GM19238 (cell line): ENCODE data around the gene SGIP1.

Experiments
- DNase-seq: peaks from one replicate; pipeline ENCODE4 v3.0.0; 2011; ENCODE audit warnings: low spot score; ENCODE audit not compliant: insufficient read length

Gene SGIP1

DNA sequence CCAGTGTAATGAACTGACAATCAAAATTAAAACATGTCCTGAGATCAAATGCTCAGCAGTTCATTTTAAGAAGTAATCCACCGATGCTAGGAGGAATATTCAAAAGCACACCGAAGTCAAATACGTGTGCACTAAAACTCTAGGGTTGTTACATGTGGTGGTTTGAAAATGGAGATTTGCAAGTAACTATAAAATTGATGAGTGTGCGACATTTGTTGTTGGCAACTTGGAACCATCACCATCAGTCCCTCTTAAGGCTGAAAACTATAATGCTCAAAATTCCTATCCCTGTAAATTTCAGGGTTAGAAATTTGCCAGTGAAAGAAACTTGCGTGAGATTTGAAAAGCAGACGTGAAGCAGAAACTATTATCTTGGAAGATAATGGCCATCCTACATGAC is 13.3 kb upstream of the SGIP1 start:
- no peak for DNase-seq

DNA sequence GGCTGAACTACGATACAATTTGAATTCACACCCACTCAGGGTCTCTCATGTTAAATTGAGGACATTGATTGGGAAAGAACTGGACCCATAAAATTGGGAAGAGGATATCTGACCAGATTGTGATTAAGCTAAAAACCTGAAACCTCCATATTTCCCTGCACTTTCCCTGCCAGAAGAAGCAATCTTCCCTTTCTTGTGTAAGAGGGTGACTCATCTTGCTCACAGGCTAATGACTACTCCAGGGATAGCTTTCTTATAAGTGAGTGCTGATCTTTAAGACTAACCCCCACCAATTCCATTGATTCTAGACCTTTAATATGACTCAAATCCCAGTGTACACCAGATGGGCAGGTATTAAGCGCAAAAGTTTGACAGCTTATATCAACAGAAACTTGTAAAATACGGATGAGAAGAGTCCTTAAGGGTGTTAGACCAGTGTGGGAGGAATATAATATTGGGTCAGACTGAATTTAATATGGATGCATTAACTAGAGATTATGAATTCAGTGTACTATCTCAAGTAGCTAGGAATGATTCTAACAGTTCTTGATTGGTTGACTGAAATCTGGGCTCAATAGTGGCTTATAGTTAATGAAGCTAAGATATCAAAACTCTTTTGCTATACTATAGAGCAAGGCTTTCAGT is 12.1 kb upstream of the SGIP1 start:
- no peak for DNase-seq

DNA sequence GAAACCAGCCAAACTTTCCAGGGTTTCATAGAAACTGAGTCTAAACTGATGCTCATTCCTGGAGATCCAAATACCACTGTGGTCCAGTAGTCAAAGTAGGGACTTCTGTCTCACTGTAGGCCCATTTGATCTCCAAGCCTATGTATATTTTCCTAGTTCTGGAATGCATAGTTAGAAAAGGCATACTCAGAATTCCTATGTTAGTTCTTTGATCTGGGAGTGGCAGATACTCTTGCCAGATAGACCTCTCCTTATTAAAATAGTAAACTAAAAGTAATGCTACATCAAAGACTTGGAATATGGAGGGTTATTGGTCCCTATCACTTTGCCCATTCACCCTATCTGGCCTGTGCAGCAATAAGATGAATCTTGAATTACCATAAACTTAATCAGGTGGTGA is 10.4 kb upstream of the SGIP1 start:
- no peak for DNase-seq

DNA sequence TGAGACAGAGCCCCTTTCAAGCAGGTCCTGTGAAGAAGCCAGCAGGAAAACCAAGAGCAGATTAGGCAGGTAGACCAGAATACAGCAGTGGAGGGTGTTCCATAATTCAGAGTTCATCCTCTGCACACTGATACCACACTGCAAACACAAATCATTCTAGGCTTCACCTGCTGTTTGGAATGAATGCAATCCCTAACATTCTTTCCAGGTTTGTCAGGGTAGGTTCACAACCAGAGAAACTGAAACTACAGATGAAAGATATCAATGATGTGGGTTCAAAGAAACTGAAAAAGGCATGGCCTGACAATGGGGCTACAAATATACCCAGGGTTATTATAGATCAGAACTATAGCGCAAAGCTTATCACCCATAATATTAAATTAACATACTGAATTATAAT is 8.9 kb upstream of the SGIP1 start:
- no peak for DNase-seq

DNA sequence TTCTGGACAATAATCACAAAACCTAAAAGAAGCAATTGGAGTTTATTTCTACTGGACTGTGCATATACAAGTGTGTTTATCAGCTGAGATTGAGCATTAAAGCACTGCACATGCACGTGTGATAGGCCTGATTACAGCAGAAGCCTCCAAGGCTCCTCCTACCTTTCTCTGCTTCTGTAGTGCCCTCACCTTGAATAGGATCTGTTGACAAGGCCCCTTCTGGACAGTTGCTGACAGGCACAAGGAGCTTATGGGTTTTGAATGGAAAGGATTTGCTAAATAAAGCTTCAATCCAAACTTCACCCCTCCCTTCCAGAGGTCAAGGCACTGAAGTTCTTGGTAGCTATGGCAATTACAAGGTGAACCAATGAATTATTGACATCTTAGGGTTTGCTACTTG is 7.9 kb upstream of the SGIP1 start:
- no peak for DNase-seq

DNA sequence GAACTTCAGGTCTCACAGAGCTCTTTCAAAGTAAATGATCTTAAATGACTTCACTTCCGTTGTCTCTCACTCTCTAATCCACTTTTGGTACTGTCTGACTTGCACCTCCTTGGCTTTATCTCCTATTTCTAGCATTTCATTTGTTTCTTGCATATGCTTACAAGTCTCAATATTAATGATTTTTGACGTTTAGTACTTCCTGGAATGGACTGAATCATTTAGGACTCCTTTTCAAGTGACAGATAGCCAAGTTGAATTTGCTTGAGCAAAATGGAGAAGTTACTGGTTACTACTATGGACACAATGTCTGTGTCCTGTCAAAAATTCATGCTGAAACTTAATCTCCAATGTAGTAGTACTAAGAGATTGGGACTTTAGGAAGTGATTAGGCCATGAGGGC is 7.0 kb upstream of the SGIP1 start:
- no peak for DNase-seq

DNA sequence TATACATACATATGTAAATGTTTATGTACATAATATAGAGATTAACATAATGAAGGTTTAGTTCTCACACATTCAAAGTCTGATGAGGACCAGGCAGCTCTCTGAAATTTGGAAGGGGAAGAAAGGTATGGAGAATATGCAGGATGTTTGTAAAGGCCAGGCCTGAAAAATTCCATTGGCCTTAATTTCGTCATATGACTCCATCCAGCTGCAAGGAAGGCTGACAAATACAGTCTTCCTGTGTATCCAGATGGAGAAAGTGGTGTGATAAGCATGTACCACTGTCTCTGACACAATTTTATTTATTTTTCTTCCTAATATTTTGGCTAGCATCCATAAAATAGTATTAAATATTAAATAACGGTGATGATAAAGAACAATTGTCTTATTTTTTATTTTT is 6.3 kb upstream of the SGIP1 start:
- DNase-seq, result no peak

DNA sequence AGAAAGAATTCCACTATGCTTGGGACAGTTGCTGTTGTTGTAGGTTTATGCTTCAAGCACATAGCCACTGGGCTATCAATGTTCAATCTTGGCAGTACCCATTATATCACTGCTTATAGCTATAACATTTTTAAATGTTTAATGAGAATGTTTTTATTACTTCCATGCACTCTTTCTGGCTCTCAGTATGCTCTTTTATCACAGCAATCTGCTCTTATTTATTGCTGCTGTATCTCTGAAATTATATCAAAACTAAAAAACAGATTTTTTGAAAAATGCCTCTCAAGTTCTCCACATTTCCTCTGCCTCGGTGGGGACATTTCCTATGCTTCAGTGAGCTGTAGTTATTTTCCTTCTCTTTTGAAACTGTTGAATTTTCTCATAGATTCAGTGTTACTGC is 5.4 kb upstream of the SGIP1 start:
- no peak for DNase-seq

DNA sequence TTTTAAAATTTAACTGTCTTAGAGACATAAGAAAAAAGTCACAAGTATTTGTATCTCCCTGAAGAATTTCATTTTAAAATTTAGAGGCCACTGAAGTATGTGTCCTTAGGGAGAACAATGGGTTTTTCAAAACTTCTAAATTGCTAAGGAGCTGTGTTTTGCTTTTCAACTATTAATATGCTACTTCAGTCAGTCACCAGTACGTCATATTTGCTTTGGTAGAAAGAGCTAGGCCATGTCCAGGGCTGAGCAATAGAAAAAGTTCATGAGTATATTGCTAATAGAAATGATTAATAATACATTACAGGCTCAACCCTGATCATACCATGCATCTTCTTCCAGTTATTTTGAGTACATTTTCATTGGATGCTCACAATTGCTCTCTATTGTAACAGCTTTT is 1.7 kb upstream of the SGIP1 start:
- DNase-seq, result no peak

DNA sequence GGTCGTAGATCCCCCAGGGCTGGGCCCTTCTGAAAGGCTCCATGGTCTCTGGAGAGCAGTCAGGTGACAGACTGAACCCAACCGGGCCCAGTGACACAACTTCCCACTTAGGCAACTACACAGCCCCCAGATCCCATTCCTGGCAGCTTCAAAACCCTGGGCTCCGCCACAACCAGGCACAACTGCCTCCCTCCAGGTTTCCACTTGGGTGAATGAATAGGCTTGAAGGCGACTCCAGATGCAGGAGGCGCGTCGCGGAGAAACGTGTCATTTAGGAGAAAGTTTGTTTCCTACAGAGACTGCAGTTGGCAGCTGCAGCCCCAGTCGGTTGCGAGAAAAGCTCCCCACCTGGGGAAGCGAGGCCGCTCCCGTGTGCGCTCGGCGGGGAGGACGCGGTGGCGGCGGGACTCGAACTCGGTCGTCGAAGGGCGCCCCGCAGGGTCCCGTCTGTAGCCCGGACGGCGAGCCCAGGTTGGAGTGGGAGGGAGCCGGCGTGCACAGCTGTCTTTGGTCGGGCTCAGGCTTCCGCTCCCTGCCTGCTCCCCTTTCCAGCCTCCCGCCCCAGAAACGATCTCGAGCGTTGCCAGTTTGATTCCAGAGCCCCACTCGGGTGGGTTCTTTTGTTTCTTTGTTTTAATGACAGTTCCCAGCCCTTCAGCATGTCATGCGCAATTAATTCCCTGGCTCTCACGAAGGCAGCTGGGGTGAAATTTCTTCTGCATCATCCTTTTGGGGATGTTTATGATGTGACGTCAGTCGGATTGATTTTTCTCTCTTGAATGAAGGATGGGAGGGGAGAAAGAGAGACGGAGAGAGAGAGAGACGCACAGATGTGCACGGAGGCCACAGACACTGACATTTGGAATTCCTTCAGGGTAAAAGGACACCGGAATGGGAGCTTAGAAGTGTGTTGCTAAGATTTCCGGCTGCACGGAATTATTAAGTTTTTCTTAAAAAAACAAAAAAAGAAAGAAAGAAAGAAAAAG is 862 bp upstream of the SGIP1 start:
- no peak for DNase-seq

DNA sequence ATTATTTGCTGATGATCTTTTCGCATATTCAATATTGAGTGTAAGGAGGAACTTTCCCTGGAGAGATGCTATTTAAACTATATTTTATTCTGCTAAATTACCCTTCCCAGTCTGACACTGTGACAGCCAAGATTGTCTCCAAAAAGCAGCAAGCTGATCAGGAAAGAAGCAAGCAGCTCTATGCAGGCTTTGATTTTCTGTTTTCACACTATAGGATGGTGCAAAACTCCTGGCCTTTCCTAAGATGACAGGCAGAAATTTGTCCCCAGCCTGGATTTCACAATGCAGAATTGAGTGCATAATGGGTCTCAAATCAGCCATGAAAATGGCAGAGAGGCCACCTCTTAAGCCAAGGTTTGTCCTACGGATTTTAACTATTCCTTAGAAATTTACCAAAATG is 1.1 kb downstream of the SGIP1 start:
- DNase-seq, result no peak

DNA sequence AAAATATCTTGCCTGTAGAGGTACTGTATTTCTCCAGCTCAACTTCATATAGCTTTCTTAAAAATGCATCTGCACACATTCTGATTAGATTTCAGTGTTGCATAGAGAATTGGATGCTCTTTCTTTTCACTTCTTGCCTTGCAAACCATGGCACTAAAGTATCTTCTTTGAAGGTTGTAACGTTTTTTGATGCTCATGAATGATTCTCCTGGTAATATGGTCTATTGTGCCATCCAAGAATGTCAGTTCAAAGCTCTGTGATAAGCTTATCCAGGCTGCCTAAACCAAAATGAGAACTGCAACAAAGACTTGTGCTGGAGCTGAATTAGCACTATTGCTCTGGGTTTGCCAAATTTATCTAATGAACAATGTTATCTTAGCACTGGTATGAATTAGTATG is 1.9 kb downstream of the SGIP1 start:
- no peak for DNase-seq

DNA sequence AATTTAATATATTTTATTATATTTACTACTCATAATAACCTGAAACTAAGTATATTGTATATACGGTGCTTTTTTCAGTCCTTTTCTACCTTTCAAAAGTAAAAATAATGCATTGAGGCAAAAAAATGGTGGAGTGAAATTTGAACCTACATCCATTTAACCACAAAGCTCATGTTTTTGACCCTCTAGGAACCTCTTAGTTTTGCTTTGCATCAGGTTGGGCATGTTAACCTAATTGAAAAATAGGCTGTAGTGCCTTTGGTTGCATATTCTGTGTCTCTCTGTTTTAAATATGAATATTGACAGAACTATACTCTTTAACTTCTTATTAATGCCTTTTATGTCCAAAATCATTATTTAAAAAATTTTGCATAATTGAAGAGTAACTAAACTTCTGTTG is 3.8 kb downstream of the SGIP1 start:
- DNase-seq, result no peak

DNA sequence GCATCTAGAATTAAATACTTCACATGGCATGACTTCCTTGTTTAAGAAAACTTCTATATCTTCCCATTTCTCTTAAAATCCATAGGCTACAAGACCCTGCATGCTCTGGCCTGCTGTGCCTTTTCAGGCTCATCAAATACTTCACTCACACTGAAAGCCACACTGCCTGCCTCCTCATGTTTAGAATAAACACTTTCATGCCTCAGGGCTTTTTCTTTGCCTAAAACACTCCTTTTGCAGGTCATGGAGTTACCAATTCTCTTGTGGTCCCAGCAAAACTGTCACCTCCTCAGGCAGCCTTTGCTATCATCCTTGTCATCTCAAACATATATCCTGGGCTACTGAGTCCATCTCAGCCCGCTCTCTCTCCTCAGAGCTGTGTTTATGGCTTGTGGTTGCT is 5.5 kb downstream of the SGIP1 start:
- DNase-seq, result no peak

DNA sequence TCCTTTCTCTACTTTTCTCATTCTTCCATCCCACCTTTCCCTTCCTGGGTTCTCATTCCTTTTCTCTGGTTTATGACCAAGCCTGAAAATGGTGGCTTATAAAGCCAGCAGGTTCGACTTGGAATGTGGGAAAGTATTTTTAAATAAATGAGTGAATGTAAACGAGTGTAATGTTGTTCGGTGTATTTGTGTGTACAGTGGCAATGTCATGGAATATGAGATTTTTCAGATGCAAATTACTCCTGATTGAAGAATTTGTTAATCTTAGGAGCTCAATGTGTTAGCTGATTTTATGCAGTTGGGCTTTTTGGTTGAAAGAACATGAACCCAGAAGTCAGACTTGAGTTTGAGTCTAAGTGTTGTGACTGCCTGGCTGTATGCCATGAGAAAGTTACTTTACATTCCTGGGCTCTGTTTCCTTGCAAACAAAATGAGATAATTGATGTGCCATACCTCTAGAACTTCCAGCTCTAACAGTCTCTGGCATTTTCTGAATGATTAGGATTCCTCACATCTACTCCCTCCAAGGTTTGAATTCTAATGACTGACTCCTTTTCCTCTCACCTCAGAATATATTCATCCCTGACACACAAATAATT is 6.6 kb downstream of the SGIP1 start:
- no peak for DNase-seq

DNA sequence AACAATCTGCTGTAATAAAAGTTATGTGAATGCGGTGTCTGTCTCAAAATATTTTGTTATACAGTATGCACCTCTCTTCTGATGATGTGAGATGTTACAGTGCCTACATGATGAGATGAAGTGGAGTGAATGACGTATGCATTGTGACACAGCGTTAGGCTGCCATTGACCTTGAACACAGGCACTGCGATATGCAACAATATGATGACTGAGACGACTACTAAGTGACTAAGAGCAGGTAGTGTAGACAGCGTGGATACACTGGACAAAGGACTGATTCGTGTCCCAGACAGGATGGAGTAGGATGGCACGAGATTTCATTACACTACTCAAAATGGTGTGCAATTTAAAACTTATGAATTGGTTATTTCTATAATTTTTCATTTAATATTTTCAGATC is 8.4 kb downstream of the SGIP1 start:
- no peak for DNase-seq

DNA sequence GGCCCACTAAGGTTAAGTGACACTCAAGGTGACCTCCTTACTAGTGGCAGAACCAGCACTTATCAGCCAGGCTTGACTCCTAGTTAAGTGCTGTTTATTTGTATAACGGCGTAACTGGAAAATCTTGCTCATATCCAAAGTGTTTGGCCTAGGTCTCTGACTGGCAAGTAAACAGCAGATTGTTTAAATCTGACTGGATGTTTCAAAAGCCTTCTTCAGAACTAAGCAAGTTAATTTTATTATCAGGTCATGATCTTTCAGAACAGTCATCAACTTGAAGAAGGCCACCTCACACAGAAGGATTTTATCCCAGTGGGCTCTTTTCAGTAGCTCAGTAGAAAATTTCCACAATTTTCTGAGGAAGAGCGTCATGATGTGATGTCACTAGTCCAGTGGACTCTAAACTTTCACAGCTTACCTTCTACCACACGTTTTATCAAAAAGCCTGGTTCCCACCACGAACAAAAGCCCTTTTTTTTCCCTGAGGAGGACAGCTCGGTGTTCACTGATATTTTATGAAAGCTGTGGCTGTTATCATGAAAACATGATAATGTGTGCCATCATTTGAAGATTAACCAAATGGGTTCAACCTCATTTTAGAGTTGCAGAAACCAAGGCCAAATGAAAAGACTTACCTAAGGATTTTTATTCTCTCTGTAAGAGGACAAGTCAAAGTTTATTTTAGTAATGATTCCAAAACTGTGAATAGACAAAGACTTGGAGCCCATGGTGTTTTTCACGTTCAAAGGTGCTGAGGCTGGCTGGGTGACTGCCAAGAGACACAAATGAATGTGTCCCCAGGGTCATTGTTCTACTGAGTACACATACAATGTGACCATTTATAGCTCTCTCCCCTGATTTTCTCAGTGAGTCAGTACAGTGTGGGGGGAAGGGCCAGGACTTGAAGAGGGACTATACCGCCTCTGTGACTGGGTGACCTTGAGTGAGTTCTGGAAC is 9.1 kb downstream of the SGIP1 start:
- DNase-seq, result no peak

DNA sequence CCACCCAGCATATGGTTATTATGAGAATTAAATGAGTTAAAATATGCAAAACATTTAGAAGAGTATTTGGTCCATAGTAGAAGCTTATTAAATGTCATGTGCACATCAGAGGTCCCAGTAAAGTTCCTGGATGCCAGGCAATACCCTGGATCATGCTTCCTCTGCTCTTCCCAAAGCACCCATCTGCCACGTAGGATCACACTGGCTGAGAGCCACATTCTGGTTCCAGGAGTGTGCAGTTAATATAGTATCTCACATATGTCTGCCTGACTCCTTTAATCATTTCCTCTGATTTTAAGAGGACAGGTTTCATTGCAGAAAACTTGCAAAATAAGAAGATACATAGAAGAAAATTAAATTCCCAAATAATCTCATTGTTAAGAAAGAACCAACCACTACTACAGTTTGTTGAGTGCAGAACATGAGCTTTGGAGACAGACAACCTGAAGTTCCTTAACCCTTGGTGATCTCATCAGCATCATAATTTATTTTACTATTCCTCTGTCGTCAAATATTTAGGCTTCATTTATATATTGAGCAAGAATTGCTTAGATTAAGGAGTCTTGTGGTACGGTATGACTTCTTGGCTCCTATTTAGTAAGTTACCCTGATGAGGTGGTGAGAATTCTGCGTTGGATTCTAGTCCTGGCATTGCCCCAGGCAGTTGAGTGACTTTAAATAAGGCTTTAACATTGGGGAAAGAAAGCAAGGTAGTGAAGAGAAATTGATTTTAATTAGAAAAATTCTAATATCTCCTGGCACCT is 12.3 kb downstream of the SGIP1 start:
- DNase-seq, result no peak

DNA sequence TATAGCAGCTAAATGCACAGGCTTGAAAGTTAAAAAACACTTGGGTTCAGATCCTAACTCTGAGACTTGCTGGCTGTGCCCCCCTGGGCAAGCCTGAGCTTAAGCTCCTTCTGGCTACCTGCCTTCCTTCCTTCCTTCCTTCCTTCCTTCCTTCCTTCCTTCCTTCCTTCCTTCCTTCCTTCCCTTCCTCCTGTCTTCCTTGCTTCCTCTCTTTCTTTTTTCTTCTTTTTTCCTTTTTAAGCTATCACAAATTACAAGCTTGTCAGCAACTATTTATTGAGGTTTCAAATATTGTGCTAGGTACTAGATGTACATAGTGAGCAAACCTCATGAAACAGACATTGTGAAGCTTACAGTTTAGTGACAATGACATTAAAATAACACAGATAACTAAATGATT is 15.1 kb downstream of the SGIP1 start:
- DNase-seq, result no peak

DNA sequence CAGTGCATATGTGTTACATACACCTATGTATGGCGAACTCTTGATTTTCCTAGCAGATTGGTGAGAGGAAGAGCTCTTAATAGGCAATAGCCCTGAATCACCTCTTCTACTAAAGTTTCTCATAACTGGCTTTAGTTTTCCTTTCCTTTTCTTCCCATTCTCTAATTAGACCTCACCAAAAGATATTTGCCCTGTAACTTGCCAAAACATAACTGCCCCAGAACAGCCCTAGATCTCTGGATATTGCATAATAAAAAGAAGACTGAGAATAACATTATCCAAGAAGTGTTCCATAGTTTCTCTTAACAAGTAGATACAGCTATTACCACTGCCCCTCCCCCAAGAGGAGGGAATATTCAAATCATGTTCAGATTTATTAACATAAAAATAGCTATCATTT is 16.3 kb downstream of the SGIP1 start:
- no peak for DNase-seq

DNA sequence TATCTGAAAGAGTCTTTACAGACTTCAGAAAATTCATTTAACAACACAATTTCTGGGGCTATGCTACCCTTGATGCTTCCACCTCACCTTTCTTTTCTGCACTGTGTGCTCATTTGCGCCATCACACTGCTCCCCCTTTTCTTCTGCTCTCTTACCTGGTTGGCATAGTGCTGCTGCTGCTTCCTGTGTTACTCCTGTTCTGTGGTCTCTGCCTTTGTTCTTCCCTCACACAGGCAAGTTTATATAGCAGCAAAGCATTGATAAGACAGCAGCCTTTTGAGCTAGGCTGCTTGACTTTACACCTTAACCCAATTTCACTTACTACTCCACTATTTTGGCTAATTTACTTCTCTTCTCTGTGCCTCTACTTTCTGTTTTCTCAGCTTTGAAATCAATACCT is 18.3 kb downstream of the SGIP1 start:
- no peak for DNase-seq
